Stimulated activated CD4-positive, alpha-beta T cell treated with anti-CD3 and anti-CD28 coated beads, Interleukin-1b, Interleukin-23, amount 100 ng/mL, for 48 hours (primary cell): ENCODE data around the gene SOX9.

Experiments used
- DNase-seq: peaks from one replicate; pipeline ENCODE4 v3.0.0-alpha.2; 2020

Gene SOX9

GRCh38 chr17:72120642-72121163 is at the start of gene SOX9:
TSS of gene SOX9 (plus strand) at chr17:72121020. CDS start at chr17:72121392, 372 bp downstream.
- DNase-seq: no peak

GRCh38 chr17:72071330-72071729 is 49.5 kb upstream of the SOX9 start:
- DNase-seq: no peak

GRCh38 chr17:72075995-72076677 is 44.7 kb upstream of the SOX9 start:
- no peak for DNase-seq

- DNase-seq: no peak
Measured at GRCh38 chr17:72076678-72077030, 44.2 kb upstream of the SOX9 start.

- DNase-seq: no peak
Measured at GRCh38 chr17:72077326-72077960, 43.4 kb upstream of the SOX9 start.

- no peak for DNase-seq
Measured at GRCh38 chr17:72079700-72080099, 41.1 kb upstream of the SOX9 start.

GRCh38 chr17:72087876-72088275 is 32.9 kb upstream of the SOX9 start:
- no peak for DNase-seq

GRCh38 chr17:72089453-72089987 is 31.3 kb upstream of the SOX9 start:
- DNase-seq: no peak

GRCh38 chr17:72090108-72090507 is 30.7 kb upstream of the SOX9 start:
- DNase-seq: no peak

GRCh38 chr17:72092710-72093322 is 28.0 kb upstream of the SOX9 start:
- DNase-seq: no peak

GRCh38 chr17:72093707-72094106 is 27.1 kb upstream of the SOX9 start:
- DNase-seq: no peak

GRCh38 chr17:72095316-72095715 is 25.5 kb upstream of the SOX9 start:
- DNase-seq: no peak

GRCh38 chr17:72097144-72097543 is 23.7 kb upstream of the SOX9 start:
- no peak for DNase-seq

- DNase-seq: no peak
Measured at GRCh38 chr17:72099919-72100318, 20.9 kb upstream of the SOX9 start.

- no peak for DNase-seq
Measured at GRCh38 chr17:72100470-72100869, 20.4 kb upstream of the SOX9 start.

GRCh38 chr17:72101526-72101925 is 19.3 kb upstream of the SOX9 start:
- DNase-seq: no peak

GRCh38 chr17:72102366-72102765 is 18.5 kb upstream of the SOX9 start:
- DNase-seq: no peak

GRCh38 chr17:72104164-72104862 is 16.5 kb upstream of the SOX9 start:
- DNase-seq: no peak

- no peak for DNase-seq
Measured at GRCh38 chr17:72104863-72105234, 16.0 kb upstream of the SOX9 start.

GRCh38 chr17:72107100-72107499 is 13.7 kb upstream of the SOX9 start:
- no peak for DNase-seq

GRCh38 chr17:72110231-72110941 is 10.4 kb upstream of the SOX9 start:
- no peak for DNase-seq

- DNase-seq: no peak
Measured at GRCh38 chr17:72110942-72111318, 9.9 kb upstream of the SOX9 start.
